ENCODE measurements around the gene RERE.

GRCh38 chr1:8439015-8439702, 378.3 kb downstream of the RERE start:
- TF ChIP-seq TEAD4 (IDR thresholded peaks at IDR 0.05): no peak
- TF ChIP-seq FOXM1 (IDR thresholded peaks at IDR 0.05; ENCODE audit: borderline replicate concordance, low read depth): no peak
- no peak for TF ChIP-seq ZBTB7A (IDR thresholded peaks at IDR 0.05; ENCODE audit: low read depth)
- TF ChIP-seq MAX (IDR thresholded peaks at IDR 0.05): peak; percentile 34; the same call in 1 of the 2 replicates
- TF ChIP-seq USF1 (IDR thresholded peaks at IDR 0.05): no peak
- no peak for TF ChIP-seq REST (IDR thresholded peaks at IDR 0.05; ENCODE audit: low read depth)

Data from Ishikawa (cell line).